Stimulated activated naive CD4-positive, alpha-beta T cell (primary cell): Measurements from ENCODE around the gene SLC43A3.

Experiments used
- DNase-seq, 6 experiments: peaks; one replicate each; lab custom pipeline; 2025; lab: John Stamatoyannopoulos, UW

Gene SLC43A3

DNA sequence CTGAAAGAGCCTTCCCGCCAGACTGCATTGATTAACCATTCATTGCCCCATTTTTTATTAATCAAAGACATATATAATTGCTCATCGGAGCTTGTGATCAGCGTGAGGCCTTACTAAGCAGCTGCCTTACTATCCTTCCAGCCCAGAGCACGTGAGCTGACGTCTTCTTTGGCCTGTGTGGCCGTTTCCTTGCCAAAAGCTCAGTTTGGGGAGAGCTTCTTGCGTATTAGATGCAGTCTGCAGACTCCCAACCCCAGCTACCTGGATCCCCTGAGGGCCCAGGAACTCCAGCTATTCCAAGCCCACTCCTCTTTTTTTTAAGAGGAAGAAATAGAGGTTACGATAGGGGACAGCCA, 784 bp upstream of the SLC43A3 start:
- no peak for DNase-seq

DNA sequence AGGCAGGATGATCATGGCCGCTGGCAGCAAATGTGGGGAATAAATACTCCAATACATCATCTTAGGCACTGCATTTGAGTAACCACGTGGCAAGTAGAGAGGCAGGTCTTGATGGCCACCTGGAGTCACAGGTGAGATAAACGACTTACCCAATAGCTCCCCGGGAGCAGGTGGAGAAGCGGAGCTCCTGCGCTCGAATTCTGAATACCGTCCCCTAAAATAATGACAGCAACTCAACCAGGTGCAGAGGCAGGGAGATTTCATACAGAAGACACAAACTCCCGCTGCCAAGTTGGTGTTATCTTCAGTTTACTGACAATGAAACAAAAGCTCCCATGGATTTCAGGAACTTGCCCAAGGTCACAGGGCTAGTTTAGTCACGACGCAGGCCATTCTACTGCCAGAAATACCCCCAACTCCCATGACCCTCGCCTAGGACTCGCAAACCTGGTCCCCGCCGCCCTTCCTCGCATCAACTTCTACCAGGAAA, 437 bp downstream of the SLC43A3 start:
- DNase-seq, result peak in 1 of 6 experiments; percentile 35

- DNase-seq, result no peak
Observed at GRCh38 chr11:57425565-57426438, 1.1 kb downstream of the SLC43A3 start.

DNA sequence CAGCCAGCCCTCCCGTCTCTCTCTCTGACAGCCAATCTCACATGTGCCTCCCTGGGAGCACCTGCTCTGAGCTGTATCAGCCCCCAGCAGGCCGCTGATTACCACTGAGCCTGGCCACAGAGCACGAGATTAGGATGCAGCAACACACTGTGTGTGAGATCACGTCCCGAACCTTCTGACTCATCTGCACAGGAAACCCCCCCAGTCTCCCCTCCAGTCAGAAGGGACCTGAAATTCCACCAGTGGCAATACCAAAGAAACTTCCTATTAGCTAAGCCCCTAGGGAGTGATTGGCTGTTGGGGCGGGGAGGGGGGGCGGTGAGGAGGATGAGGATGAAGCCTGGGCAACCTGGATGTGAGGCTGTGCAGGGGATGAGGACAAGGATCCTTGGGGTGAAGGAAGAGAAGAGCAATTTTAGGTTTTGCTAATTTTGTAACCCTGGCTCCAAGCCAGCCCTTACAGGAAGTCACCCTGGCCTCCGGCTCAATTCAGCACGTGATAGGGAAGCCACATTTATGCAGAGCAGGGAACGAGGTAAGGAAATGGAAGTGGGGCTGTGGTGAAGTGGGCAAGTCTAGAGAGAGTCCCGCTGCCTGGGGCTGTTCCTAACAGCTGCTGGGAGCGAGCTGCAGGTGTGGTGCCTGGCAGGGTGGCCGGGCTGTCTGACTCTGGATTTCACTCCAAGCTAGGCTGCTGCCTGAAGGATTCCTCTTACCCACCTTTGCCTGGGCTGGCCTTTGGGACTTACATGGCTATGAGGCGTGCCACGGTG, 1.9 kb downstream of the SLC43A3 start:
- peak; percentile 48 to 71 (median 59) for DNase-seq

DNA sequence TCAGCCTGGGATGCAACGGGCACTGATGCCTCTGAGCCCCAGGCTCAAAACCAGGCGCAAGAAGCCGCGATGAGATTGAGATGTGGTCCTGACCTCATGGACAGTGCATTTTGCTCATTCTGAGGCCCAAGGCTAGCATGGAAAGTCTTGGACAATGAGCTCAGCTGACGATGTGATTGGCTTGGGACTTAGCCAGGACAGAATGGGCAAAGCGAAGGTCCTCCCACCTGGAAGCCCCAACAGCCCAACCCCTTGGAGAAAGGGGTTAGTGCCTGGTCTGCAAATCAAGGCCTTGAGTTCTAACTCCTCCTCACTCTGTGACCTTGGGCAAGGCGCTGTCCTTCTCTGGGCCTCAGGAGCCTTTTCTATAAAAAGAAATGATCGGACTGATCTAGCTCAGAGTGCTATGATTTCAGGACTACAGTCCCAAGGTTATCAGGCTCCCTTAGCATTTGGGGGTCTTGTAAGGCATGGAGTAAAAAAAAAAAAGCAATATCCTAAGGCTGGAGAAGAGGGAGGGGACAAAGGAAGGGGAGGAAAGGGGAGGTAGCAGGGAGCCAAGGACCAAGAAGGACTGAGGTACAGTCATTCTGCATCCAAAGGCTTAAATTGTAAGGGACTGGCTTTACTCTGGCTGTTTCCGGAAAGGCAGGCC, 2.7 kb downstream of the SLC43A3 start:
- DNase-seq, result no peak

DNA sequence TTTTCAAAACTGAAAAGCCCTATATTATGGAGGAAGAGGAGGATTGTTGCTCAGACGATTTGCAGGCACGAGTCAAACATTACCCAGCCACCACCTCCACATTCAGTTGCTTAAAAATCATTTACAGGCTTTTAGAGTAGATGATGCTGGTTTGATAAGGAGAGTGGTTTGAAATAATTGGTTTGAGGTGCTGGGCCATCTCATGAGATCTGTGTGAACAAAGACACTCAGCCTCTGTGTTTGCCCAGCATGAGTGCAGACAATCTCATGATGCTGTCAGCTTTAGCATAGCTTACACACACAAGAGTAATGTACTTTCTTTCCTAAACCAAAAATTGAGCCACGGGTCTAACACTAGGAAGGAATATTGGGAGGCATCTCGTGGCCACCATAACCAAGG, 4.3 kb downstream of the SLC43A3 start:
- no peak for DNase-seq

GRCh38 chr11:57421805-57422204, 5.1 kb downstream of the SLC43A3 start:
- DNase-seq, result no peak

DNA sequence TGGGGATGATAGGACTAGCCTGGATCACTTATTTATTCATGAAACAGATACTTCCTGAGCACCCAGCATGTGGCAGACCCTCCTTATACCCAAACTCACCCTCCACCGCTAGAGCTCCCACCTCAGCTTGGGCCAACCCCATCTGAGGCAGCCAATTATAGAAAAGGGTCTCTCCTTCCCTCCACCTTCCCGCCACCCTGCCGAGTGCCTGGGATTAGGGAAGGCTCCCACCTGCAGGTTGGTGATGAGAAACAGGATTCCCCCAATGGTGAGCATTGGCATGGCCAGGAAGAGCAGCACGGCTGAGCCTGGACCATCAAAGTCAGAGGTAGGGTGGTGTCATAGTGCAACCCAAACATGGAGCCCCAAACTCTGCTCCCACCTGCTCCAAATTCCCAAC, 5.9 kb downstream of the SLC43A3 start:
- DNase-seq, result no peak

DNA sequence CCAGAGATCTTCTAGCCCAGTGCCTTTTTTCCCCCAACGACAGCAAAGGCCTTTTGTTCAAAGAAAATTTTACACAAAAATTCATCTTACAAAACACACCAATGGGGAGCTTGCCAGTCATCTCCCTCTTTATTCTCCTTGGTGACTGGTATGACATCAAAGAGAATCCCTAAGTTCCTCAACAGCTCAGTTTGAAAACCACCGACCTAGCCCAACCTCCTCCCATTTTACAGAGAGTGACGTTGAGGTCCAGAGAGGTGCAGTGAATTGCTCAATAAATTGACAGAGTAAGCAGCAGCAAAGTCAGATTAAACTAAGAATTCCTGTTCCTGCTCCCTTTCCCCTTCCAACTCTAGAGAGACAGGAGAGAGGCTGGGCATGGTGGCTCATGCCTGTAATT, 7.8 kb downstream of the SLC43A3 start:
- DNase-seq, result no peak

DNA sequence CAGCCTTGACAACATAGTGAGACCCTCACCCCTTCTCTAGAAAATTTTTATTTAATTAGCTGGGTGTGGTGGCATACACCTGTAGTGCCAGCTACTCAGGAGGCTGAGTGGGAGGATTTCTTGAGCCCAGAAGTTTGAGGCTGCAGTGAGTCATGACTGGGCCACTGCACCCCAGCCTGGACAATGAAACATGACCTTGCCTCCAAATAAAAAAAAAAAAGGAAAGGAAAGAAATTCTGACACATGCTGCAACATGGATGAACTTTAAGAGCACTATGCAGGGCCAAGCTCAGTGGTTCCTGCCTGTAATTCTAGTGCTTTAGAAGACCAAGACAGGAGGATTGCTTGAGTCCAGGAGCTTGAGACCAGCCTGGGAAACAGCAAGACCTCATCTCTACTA, 8.8 kb downstream of the SLC43A3 start:
- no peak for DNase-seq

GRCh38 chr11:57417056-57417455, 9.9 kb downstream of the SLC43A3 start:
- DNase-seq, result no peak

- no peak for DNase-seq
Observed at GRCh38 chr11:57416436-57416835, 10.5 kb downstream of the SLC43A3 start.

DNA sequence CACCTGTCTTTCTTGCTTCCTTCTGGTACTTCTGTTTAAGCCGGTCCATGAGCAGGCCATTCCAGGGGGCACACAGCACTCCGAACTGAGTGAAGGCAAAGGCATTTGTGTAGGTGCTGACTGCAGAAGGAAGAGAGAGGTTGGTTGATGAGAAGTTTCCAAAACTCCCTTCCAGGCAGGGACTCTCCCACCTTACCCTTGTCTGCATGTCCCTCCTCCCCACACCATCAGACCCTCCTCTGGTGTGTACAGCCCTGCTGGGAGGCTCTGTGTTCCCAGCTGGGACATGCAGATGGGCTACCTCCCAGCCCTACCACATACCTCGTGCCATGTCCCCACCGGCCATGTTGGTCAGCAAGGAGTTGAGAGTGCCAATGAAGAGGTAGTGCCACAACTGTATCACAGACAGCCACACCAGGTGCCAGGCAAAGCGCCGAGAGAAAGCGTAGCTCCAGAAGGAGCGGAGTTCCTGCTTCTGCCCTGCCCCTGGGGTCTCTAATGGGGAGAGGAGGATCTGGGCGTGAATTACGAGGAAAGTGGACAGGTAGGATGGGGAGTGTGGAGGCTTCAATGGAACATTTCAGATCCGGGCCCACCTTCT, 12.2 kb downstream of the SLC43A3 start:
- no peak for DNase-seq

GRCh38 chr11:57413681-57414080, 13.2 kb downstream of the SLC43A3 start:
- DNase-seq, result no peak

GRCh38 chr11:57410287-57410686, 16.6 kb downstream of the SLC43A3 start:
- DNase-seq, result no peak

DNA sequence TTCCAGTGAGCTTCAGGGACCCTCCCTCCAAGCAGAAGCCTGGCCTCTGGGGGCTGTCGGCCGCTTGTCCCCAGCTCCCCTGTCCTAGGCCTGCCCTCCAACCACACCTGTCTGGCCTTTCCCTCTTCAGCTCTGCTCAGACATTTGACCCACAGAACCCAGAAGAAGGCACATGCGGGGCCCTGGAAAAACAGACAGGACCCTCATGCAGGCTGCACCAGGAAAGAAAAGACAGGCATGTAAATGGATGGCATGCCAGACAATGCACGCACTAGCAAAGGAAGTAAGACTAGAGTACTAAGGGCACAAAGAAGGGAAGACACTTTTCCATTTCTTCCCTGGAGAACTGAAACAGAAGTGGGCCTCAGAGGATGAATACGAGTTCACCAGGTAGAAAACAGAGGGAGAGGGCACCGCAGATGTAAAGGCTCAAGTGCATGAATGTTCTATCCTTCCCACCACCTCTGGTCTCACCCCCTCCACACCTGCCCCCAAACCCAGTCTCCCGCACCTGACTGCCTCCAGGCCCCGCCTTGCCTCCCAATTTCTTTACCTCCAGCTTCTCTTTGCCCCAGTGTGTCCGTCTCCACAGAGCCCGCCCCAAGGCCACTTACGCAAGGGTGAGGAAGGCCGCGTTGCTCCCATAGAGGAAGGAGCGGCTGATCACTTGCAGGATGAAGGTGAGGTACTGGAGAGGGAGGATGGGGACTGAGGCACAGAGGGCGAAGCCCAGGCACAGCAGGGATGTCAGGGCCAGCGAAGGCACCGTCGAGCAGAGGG, 17.4 kb downstream of the SLC43A3 start:
- DNase-seq, result no peak

DNA sequence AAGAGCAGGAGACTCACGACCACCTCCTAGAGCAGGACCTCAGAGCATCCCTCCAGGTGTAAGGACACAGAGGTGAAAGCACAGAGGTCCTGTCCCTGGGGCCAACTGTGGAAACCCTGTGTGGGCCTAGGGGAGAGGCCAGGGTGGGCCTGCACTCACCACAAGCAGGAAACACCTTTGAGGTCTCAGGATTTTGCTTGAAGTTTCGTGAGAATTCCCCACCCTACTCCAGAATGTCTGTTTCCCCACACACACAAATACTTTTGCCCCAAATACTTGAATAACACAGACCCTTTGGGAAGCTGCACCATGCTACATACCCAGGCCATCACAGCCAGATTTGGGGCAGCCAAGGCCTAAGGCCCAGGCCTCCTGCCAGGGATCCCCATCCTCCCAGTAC, 18.1 kb downstream of the SLC43A3 start:
- DNase-seq, result no peak

- DNase-seq, result no peak
Observed at GRCh38 chr11:57407941-57408475, 18.9 kb downstream of the SLC43A3 start.

DNA sequence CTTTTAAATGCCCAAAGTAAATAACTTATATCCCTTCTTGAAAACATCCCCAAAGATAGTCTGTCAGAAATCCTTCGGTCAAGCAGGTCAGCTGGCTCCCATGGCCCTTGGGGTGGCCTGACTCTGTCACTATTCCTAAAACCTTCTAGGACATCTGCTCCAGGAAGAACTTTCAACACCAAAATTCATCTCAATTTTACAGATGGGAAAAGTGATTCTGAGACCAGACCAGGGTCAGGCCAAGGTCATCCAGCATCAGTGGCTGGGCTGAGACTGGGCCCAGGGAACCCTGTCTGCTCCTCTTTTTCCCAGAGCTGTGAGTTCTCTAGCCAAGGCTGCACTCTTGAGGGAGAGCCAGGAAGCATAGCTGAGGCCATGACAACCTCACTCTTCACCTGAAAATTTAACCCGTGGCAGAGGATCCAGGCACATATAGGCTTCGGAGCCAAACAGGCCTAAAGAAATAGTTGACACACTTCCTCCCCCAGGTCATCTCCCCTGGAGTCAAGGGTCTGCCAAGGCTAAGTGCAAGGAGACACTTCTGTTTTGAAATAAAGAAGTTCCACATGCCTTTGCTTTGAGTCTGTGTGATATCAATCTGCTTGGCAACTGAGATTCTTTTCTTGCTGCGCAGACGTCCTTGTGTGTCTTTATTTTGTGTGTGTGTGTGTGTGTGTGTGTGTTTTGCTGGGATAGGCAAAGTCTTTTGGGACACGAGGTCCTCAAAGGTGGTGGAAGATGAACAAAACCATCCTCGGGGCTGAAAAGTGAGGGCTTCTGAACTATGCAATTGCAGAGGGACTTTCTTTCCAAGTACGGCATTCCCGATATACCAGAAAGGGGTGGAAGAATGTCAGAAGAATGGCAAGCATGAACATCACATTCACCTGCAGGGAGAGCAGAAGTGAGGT, 19.7 kb downstream of the SLC43A3 start:
- no peak for DNase-seq

GRCh38 chr11:57406337-57406904, 20.5 kb downstream of the SLC43A3 start:
- no peak for DNase-seq
